Gastrocnemius medialis (tissue), 4 donors: ENCODE data around the gene TANGO6.

Experiments
- POLR2A ChIP-seq, 2 donors: fragments of 450-650 bp; IDR thresholded peaks; one replicate each; pipeline ENCODE4 v1.6.1; 2017; ENCODE audit warnings: antibody characterized with exemption in 2 of 2, mild to moderate bottlenecking in 2 of 2, moderate library complexity in 2 of 2
- TF ChIP-seq, protein P1 (sequence below), 5 experiments: fragments of 450-650 bp in 3 of 5; fragments of 200-600 bp in 2 of 5; sonication (generic) in 2 of 5; IDR thresholded peaks in 4 of 5; conservative IDR thresholded peaks in 1 of 5; 1 replicate in 4 of 5; 2 replicates in 1 of 5; pipeline ENCODE4 v1.5.1; 2016 to 2019; ENCODE audit warnings: antibody characterized with exemption in 5 of 5, mild to moderate bottlenecking in 3 of 5, moderate library complexity in 3 of 5

DNA sequence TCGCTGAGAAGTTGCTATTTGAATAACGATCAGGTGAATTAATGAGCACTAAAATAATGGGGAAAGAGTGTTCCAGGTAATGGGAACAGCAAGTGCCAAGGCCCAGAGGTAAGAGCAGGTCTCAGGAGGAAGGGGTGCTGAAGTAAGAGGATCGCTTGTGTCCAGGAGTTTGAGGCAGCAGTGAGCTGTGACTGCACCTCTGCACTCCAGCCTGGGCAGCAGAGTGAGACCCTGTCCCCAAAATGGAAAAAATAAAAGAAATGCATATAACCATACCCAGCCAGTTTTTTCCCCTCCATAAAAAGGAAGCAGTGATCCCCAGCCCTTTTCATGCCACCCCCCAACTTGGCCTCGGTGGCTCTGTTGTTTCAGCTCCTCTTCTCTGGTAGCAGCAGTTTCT is 245.4 kb downstream of the TANGO6 start:
- TF ChIP-seq, protein P1, sequence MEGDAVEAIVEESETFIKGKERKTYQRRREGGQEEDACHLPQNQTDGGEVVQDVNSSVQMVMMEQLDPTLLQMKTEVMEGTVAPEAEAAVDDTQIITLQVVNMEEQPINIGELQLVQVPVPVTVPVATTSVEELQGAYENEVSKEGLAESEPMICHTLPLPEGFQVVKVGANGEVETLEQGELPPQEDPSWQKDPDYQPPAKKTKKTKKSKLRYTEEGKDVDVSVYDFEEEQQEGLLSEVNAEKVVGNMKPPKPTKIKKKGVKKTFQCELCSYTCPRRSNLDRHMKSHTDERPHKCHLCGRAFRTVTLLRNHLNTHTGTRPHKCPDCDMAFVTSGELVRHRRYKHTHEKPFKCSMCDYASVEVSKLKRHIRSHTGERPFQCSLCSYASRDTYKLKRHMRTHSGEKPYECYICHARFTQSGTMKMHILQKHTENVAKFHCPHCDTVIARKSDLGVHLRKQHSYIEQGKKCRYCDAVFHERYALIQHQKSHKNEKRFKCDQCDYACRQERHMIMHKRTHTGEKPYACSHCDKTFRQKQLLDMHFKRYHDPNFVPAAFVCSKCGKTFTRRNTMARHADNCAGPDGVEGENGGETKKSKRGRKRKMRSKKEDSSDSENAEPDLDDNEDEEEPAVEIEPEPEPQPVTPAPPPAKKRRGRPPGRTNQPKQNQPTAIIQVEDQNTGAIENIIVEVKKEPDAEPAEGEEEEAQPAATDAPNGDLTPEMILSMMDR (IDR thresholded peaks at IDR 0.05 in 4 of 5, conservative IDR thresholded peaks at IDR 0.05 in 1 of 5): no peak
- TF ChIP-seq POLR2A (IDR thresholded peaks at IDR 0.05): no peak
